LNCaP clone FGC (cell line): Measurements from ENCODE around the gene UBR4.
A peak's percentile ranks its signal among the peaks of the same experiment; 100 is the strongest.
"Not testable (repeated sequence)": the region's sequence is repeated elsewhere in the genome, so short reads cannot be mapped to it uniquely, and the experiment has no call there.

ENCODE experiments used
- DNase-seq: peaks from one replicate; pipeline ENCODE4 v3.0.0-alpha.2; 2011; ENCODE audit warnings: low read depth
- H3K4me3 ChIP-seq: 2 replicates; pipeline ENCODE4 v1.5.1; 2011; ENCODE audit warnings: mild to moderate bottlenecking, low read depth, low read length, control low read depth
- TF ChIP-seq, protein P1 (sequence below): IDR thresholded peaks from 2 replicates; pipeline ENCODE4 v1.5.1; 2012; ENCODE audit warnings: mild to moderate bottlenecking; ENCODE audit not compliant: control insufficient read depth, insufficient read depth; ENCODE audit errors: extremely low read depth

Gene UBR4

DNA sequence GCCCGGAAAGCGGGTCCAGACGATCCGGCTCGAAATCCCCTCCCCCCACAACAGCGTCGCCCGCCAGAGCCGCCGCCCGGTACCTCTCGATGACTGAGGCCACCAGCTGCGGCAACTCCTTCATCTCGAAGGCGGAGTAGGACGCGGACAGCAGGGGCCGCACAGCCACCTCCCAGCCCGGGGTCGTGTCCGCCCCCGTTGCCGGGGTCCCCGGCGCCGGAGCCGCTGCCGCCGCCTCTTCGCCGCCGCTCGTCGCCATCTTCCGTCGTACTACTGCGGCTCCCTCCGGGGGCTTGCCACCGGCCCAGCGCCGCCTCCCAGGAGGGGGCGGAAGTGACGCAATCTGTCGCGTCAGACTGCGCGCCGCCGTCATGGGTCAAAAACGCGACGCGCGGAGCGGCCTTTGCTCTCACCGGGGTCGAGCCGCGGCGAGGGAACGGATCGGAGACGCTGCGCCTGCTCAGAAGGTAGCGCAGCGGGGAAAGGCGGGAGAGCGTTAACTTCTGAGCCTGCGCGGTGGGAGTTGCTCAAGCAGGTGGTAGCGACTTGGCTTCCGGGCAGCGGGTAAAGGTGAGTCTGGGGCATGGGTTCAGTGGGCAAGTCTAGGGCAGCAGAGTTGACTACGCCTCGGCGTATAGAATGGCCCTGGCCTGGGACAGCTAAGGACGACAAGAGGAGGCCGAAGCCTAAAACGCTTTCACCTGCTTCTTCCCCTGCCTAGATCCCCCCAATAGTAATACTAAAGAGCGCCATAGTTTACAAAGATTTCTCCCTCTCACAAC lies at the start of gene UBR4:
Gene UBR4 (minus strand): TSS at position 277 of the 782 bp plus-strand sequence. CDS start 18 bp downstream, at position 259.
- DNase-seq: peak; percentile 60
- TF ChIP-seq, protein P1, sequence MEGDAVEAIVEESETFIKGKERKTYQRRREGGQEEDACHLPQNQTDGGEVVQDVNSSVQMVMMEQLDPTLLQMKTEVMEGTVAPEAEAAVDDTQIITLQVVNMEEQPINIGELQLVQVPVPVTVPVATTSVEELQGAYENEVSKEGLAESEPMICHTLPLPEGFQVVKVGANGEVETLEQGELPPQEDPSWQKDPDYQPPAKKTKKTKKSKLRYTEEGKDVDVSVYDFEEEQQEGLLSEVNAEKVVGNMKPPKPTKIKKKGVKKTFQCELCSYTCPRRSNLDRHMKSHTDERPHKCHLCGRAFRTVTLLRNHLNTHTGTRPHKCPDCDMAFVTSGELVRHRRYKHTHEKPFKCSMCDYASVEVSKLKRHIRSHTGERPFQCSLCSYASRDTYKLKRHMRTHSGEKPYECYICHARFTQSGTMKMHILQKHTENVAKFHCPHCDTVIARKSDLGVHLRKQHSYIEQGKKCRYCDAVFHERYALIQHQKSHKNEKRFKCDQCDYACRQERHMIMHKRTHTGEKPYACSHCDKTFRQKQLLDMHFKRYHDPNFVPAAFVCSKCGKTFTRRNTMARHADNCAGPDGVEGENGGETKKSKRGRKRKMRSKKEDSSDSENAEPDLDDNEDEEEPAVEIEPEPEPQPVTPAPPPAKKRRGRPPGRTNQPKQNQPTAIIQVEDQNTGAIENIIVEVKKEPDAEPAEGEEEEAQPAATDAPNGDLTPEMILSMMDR: no peak
- H3K4me3 ChIP-seq: peak within 1 kb of the TSS; percentile 81

- no peak overlapping the region for H3K4me3 ChIP-seq
- no peak for DNase-seq
- TF ChIP-seq, protein P1: no peak
Observed at GRCh38 chr1:19258353-19258752, 48.3 kb upstream of the UBR4 start.

DNA sequence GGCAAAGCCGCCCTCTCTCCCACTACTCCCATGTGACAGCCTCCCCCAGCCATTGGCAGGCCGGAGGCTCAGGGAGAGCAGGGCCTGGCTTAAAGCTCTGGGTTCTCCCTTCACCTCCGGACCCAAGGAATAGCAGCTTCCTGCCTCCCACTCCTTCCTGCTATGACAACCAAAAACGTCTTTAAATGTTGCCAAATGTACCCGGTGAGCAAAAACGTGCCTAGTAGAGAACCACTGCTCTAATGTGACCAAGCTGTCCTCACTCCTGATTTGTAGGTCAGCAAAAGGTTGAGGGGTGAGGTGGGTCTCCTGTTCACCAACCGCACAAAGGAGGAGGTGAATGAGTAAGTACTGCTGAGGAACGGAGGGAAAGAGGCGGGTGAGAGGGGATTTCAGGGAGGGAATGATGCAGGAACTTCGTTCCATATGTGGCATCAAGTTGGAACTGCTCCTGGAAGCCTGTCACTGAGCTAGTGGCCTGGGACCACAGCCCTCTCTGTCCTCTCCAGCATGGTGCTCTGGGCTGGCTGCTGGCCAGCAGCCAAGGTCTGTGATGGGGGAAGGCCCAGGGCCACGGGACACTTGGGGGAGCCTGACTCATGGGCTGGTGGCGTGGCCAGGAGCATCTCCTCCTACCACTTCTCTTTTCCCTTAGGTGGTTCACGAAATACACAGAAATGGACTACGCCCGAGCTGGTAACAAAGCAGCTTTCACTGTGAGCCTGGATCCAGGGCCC lies 47.3 kb upstream of the UBR4 start:
- no peak overlapping the region for H3K4me3 ChIP-seq
- TF ChIP-seq, protein P1: no peak
- no peak for DNase-seq

DNA sequence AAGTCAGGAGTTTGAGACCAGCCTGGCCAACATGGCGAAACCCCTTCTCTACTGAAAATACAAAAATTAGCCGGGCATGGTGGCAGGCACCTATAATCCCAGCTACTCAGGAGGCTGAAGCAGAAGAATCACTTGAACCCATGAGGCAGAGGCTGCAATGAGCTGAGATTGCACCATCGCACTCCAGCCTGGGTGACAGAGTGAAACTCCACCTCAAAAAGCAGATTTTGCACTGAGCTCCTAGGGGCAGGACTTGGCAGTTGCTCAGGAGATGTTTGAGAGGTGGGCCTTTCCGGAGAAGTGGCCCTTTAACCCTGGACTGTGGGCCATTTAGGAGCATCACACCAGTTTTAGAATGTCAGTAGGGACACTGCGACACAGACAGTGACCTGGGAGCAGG lies 46.2 kb upstream of the UBR4 start:
- not testable (repeated sequence) for DNase-seq, H3K4me3 ChIP-seq

DNA sequence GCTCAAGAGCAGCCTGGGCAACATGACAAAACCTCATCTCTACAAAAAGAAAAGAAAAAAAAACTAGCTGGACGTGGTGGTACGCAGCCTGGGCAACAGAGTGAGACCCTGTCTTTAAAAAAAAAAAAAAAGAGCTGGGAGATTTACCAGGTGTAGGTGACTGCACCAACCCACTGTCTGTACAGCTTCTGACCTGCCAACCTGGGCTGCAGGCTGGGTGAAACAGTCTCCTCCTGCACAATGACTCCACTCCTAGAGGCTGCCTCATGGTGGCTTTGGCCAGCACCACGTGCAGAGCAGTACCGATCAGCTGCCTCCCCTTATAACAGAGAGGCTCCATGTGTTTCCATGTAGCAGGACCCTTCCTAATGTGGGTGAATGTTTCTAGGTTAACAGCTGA lies 45.2 kb upstream of the UBR4 start:
- TF ChIP-seq, protein P1: no peak
- no peak for DNase-seq

GRCh38 chr1:19254416-19254815 lies 44.4 kb upstream of the UBR4 start:
- H3K4me3 ChIP-seq: no peak overlapping the region
- TF ChIP-seq, protein P1: no peak
- DNase-seq: no peak

More for the DNA sequence above, 45.2 kb upstream of the UBR4 start:
- H3K4me3 ChIP-seq: no peak overlapping the region
